ENCODE measurements around the gene ARL16. TPM values are rescaled to one million over a fixed set of nuclear protein-coding genes. Genes with fewer than 3 reads are reported as not detected.
A peak's percentile ranks its signal among the peaks of the same experiment; 100 is the strongest.

Gene ARL16
- total RNA-seq, 6 donors from 2014 or later: 16.9 to 47.1 (median 20.5) TPM

DNA sequence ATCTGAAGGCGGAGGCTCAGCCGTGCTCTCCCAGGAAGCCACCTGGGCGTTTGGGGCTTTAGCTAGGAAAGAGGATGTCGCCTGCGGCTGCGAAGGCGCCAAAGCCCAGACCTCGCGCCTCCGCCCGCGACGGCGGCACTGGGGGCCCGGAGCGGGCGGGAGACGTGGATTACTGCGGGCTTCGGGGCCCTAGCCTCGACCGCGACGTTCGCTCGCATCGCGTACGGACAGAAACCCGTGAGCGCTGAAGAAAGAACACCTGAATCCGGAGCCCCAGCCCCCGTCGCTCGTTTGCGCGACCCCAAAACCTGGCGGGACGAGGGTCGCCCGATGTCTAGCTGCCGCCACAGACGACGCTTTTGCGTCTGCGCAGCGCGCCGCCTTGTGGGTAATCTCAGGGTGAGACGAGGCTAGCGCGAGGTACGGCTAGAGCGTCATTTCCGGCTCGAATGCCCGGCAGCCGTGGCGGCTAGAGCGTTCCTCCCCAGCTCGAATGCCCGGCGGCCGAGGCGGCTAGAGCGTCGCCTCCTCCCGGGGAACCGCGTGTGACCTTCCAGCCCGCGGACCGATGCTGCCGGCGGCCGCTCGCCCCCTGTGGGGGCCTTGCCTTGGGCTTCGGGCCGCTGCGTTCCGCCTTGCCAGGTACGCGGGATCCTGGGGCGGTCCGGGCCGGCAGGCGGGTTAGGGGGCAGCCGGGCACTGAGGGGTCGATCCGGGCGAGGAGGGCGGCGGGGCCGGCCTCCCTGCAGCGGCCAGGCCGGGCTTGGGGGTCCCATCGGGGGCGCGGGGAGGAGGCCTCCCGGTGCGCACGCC, 19.5 kb upstream of the ARL16 start, which contains the start of gene MRPL12:
Gene MRPL12, plus strand, starts transcription at position 434 of the 813 bp plus-strand sequence. Its CDS starts 135 bp downstream, at position 569.
- peak; percentile 94 to 98 for ATAC-seq (ENCODE audit: low FRiP score in 2 of 2)
- DNase-seq: peak; percentile 95 to 97
- no peaks in the 10 kb centered on the region for H3K27me3 ChIP-seq
- TF ChIP-seq, protein P1, sequence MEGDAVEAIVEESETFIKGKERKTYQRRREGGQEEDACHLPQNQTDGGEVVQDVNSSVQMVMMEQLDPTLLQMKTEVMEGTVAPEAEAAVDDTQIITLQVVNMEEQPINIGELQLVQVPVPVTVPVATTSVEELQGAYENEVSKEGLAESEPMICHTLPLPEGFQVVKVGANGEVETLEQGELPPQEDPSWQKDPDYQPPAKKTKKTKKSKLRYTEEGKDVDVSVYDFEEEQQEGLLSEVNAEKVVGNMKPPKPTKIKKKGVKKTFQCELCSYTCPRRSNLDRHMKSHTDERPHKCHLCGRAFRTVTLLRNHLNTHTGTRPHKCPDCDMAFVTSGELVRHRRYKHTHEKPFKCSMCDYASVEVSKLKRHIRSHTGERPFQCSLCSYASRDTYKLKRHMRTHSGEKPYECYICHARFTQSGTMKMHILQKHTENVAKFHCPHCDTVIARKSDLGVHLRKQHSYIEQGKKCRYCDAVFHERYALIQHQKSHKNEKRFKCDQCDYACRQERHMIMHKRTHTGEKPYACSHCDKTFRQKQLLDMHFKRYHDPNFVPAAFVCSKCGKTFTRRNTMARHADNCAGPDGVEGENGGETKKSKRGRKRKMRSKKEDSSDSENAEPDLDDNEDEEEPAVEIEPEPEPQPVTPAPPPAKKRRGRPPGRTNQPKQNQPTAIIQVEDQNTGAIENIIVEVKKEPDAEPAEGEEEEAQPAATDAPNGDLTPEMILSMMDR (IDR thresholded peaks at IDR 0.05): peak in 4 of 6 experiments; percentile 59 to 80 (median 71)
- TF ChIP-seq EP300 (IDR thresholded peaks at IDR 0.05) (peak in 1 of 4 donors; percentile 85), POLR2AphosphoS5 (IDR thresholded peaks at IDR 0.05) (peak; percentile 96 to 97), POLR2A (IDR thresholded peaks at IDR 0.05) (peak in 3 of 4 donors; percentile 75 to 90 (median 84))
- peaks cover 24 to 35% (median 30%) of the 10 kb centered on the region in 4 donors for H3K4me1 ChIP-seq
- H3K36me3 ChIP-seq: peaks cover 16 to 65% (median 50%) of the 10 kb centered on the region in 4 donors
- WGBS, 2 donors: 0 to 1% methylated on average over 18 to 30 of the region's 102 CpGs
- no peaks in the 10 kb centered on the region for H3K9me3 ChIP-seq
- peak within 1 kb of the TSS; percentile 85 to 97 (median 90) for H3K27ac ChIP-seq
- H3K4me3 ChIP-seq: peak within 1 kb of the TSS; percentile 61 to 98 (median 83)

- H3K27me3 ChIP-seq: no peaks in the 10 kb centered on the region
- TF ChIP-seq, protein P1 (IDR thresholded peaks at IDR 0.05): no peak
- TF ChIP-seq POLR2A (IDR thresholded peaks at IDR 0.05) (no peak), POLR2AphosphoS5 (IDR thresholded peaks at IDR 0.05) (no peak), EP300 (IDR thresholded peaks at IDR 0.05) (no peak)
- peaks cover 15 to 65% (median 54%) of the 10 kb centered on the region in 4 donors for H3K36me3 ChIP-seq
- ATAC-seq (ENCODE audit: low FRiP score in 2 of 2) (no peak), DNase-seq (peak in 1 of 2 donors; percentile 64)
- no peaks in the 10 kb centered on the region for H3K9me3 ChIP-seq
- H3K4me1 ChIP-seq: peaks cover 24 to 35% (median 30%) of the 10 kb centered on the region in 4 donors
- H3K4me3 ChIP-seq: peak overlapping the region in 3 of 4 donors; percentile 77 to 98 (median 89)
- peak overlapping the region in 1 of 4 donors; percentile 4 for H3K27ac ChIP-seq
- 77 to 90% methylated on average over 18 to 21 of the region's 23 CpGs for WGBS, 2 donors
Measured at GRCh38 chr17:81701288-81702071, 17.9 kb upstream of the ARL16 start.

DNA sequence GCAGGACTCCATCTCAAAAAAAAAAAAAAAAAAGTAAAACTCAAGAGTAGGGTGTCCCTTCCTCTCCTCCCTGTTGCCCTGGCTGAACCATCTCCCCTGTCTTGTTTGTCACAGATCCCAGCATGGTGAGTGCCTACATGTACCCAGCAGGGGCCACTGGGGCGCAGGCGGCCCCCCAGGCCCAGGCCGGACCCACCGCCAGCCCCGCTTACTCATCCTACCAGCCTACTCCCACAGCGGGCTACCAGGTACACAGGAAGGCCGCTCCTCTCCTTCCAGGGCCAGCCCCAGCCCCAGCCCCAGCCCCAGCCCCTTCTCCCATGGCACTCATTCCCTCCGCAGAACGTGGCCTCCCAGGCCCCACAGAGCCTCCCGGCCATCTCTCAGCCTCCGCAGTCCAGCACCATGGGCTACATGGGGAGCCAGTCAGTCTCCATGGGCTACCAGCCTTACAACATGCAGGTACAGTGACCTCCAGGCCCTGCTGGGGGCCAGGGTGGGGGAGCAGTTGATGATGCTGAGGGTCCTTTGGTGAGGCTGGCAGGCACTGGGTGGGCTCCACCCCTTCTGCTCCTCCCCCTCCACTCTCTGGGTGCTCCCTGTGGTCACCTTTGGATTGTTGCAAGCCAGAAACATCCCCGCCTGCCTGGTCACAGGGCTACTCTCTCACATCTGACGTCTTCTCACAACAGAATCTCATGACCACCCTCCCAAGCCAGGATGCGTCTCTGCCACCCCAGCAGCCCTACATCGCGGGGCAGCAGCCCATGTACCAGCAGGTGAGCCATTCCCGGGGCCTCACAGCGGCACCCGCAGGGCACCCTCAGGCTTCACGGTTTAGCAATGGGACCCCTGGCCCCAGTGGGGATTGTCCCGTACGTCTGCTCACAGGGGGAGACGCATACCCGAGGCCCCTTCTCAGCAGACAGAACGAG, 17.0 kb upstream of the ARL16 start:
- Histone ChIP-seq H3K9me3 (no peaks in the 10 kb centered on the region), H3K36me3 (peaks cover 16 to 65% (median 56%) of the 10 kb centered on the region in 4 donors), H3K27me3 (no peaks in the 10 kb centered on the region), H3K4me1 (peaks cover 24 to 35% (median 30%) of the 10 kb centered on the region in 4 donors), H3K27ac (no peak overlapping the region), H3K4me3 (no peak overlapping the region)
- DNase-seq (peak in 1 of 2 donors; percentile 73), ATAC-seq (ENCODE audit: low FRiP score in 2 of 2) (no peak)
- no peak for TF ChIP-seq EP300 (IDR thresholded peaks at IDR 0.05)
- TF ChIP-seq POLR2AphosphoS5 (IDR thresholded peaks at IDR 0.05): no peak
- TF ChIP-seq, protein P1 (IDR thresholded peaks at IDR 0.05): no peak
- TF ChIP-seq POLR2A (IDR thresholded peaks at IDR 0.05): no peak
- WGBS, 2 donors: 88 to 92% methylated on average over 15 to 21 of the region's 25 CpGs
